HEK293 (cell line): ENCODE results near the gene LILRA6.

Experiments
- CTCF ChIA-PET: fragments of 350-600 bp; formaldehyde crosslinking; extraction: SDS; loops from one replicate; lab custom pipeline; 2021; ENCODE audit warnings: antibody characterized with exemption; lab: Yijun Ruan, JAX
- POLR2A ChIA-PET: fragments of 300-600 bp; formaldehyde crosslinking; extraction: SDS; loops from one replicate; lab custom pipeline; 2020; ENCODE audit warnings: antibody characterized with exemption, inconsistent platforms; lab: Yijun Ruan, JAX
- H3K27ac ChIP-seq: fragments of 200-500 bp; sonication (Bioruptor generic); 2 replicates; pipeline ENCODE4 v1.5.1; 2014; ENCODE audit warnings: low read depth, low read length, control low read depth, inconsistent platforms; ENCODE audit errors: extremely low read depth
- H3K36me3 ChIP-seq, 2 experiments: fragments of 200-500 bp in 1 of 2; sonication (Bioruptor generic) in 1 of 2; 1 replicate in 1 of 2; 2 replicates in 1 of 2; pipeline ENCODE4 v1.5.1; 2014 to 2017; ENCODE audit warnings: inconsistent platforms in 2 of 2, low read length in 2 of 2; ENCODE audit not compliant: control insufficient read depth in 2 of 2, insufficient read depth in 1 of 2
- H3K4me1 ChIP-seq: fragments of 200-500 bp; sonication (Bioruptor generic); 2 replicates; pipeline ENCODE4 v1.5.1; 2014; ENCODE audit warnings: mild to moderate bottlenecking, low read length, inconsistent platforms; ENCODE audit not compliant: control insufficient read depth, insufficient read depth
- H3K4me3 ChIP-seq: 2 replicates; pipeline ENCODE4 v1.5.1; 2011; ENCODE audit warnings: low read depth, mild to moderate bottlenecking, control low read depth, low read length, moderate library complexity
- H3K9me3 ChIP-seq: fragments of 200-500 bp; sonication (Bioruptor generic); 2 replicates; pipeline ENCODE4 v1.5.1; 2014; ENCODE audit warnings: low read depth, low read length, inconsistent platforms; ENCODE audit not compliant: control insufficient read depth, insufficient read depth
- SALL2 ChIP-seq: fragments of 450-650 bp; formaldehyde crosslinking; IDR thresholded peaks from 2 replicates; pipeline ENCODE4 v1.5.0; 2017; ENCODE audit warnings: missing biosample characterization, mild to moderate bottlenecking, missing genetic modification characterization, borderline replicate concordance
- SCRT1 ChIP-seq: fragments of 450-650 bp; formaldehyde crosslinking; IDR thresholded peaks from 2 replicates; pipeline ENCODE4 v1.5.1; 2016; ENCODE audit warnings: missing biosample characterization, missing genetic modification characterization, borderline replicate concordance
- SP2 ChIP-seq: fragments of 450-650 bp; formaldehyde crosslinking; IDR thresholded peaks from 2 replicates; pipeline ENCODE4 v1.5.1; 2016; ENCODE audit warnings: missing biosample characterization, missing genetic modification characterization
- ZBTB20 ChIP-seq: fragments of 450-650 bp; formaldehyde crosslinking; IDR thresholded peaks from 2 replicates; pipeline ENCODE4 v1.5.1; 2016; ENCODE audit warnings: missing biosample characterization, missing genetic modification characterization
- ZBTB48 ChIP-seq: fragments of 450-650 bp; formaldehyde crosslinking; IDR thresholded peaks from 2 replicates; pipeline ENCODE4 v1.5.1; 2016; ENCODE audit warnings: missing biosample characterization, missing genetic modification characterization
- ZBTB7A ChIP-seq: fragments of 450-650 bp; formaldehyde crosslinking; IDR thresholded peaks from 2 replicates; pipeline ENCODE4 v1.5.1; 2016; ENCODE audit warnings: low read depth, missing biosample characterization, missing genetic modification characterization
- ZBTB8A ChIP-seq: fragments of 450-650 bp; formaldehyde crosslinking; IDR thresholded peaks from 2 replicates; pipeline ENCODE4 v1.5.1; 2016; ENCODE audit warnings: missing biosample characterization, missing genetic modification characterization
- ZEB2 ChIP-seq: fragments of 450-650 bp; formaldehyde crosslinking; IDR thresholded peaks from 2 replicates; pipeline ENCODE4 v1.5.1; 2016; ENCODE audit warnings: missing biosample characterization, missing genetic modification characterization
- ZNF2 ChIP-seq: fragments of 450-650 bp; formaldehyde crosslinking; IDR thresholded peaks from 2 replicates; pipeline ENCODE4 v1.5.1; 2016; ENCODE audit warnings: missing biosample characterization, missing genetic modification characterization
- ZNF248 ChIP-seq: fragments of 450-650 bp; formaldehyde crosslinking; IDR thresholded peaks from 2 replicates; pipeline ENCODE4 v1.5.1; 2017; ENCODE audit warnings: missing biosample characterization, missing genetic modification characterization
- ZNF341 ChIP-seq: fragments of 450-650 bp; formaldehyde crosslinking; IDR thresholded peaks from 2 replicates; pipeline ENCODE4; 2016; ENCODE audit warnings: low read depth, missing biosample characterization, missing genetic modification characterization
- ZNF423 ChIP-seq: fragments of 450-650 bp; formaldehyde crosslinking; IDR thresholded peaks from 2 replicates; pipeline ENCODE4 v1.5.1; 2016; ENCODE audit warnings: missing biosample characterization, missing genetic modification characterization
- ZNF529 ChIP-seq: fragments of 450-650 bp; formaldehyde crosslinking; IDR thresholded peaks from 2 replicates; pipeline ENCODE4 v1.5.1; 2017; ENCODE audit warnings: missing genetic modification characterization, missing biosample characterization; ENCODE audit not compliant: insufficient replicate concordance
- ZNF548 ChIP-seq: fragments of 450-650 bp; formaldehyde crosslinking; IDR thresholded peaks from 2 replicates; pipeline ENCODE4 v1.5.1; 2016; ENCODE audit warnings: missing biosample characterization, missing genetic modification characterization
- ZNF549 ChIP-seq: fragments of 450-650 bp; IDR thresholded peaks from 2 replicates; pipeline ENCODE4 v1.5.1; 2018; ENCODE audit warnings: missing biosample characterization, missing genetic modification characterization, mild to moderate bottlenecking, inconsistent platforms, moderate library complexity
- ZNF670 ChIP-seq: fragments of 450-650 bp; formaldehyde crosslinking; IDR thresholded peaks from 2 replicates; pipeline ENCODE4 v1.5.1; 2016; ENCODE audit warnings: missing biosample characterization, missing genetic modification characterization, low read depth
- ZNF792 ChIP-seq: fragments of 450-650 bp; formaldehyde crosslinking; IDR thresholded peaks from 2 replicates; pipeline ENCODE4 v1.5.1; 2016; ENCODE audit warnings: missing biosample characterization, missing genetic modification characterization
- TF ChIP-seq, protein P1 (sequence below): fragments of 450-650 bp; formaldehyde crosslinking; IDR thresholded peaks from 2 replicates; pipeline ENCODE4 v1.5.1; 2016; ENCODE audit warnings: missing biosample characterization, missing genetic modification characterization
- TF ChIP-seq, protein P2 (sequence below): fragments of 450-650 bp; formaldehyde crosslinking; IDR thresholded peaks from 2 replicates; pipeline ENCODE4 v1.5.1; 2016; ENCODE audit warnings: missing biosample characterization, missing genetic modification characterization
- TF ChIP-seq, protein P3 (sequence below): fragments of 450-650 bp; formaldehyde crosslinking; IDR thresholded peaks from 2 replicates; pipeline ENCODE4 v1.5.1; 2016; ENCODE audit warnings: missing biosample characterization, missing genetic modification characterization
- TF ChIP-seq, protein P4 (sequence below): fragments of 450-650 bp; formaldehyde crosslinking; IDR thresholded peaks from 2 replicates; pipeline ENCODE4 v1.5.1; 2016; ENCODE audit warnings: missing biosample characterization, missing genetic modification characterization
- TF ChIP-seq, protein P5 (sequence below): fragments of 450-650 bp; formaldehyde crosslinking; IDR thresholded peaks from 2 replicates; pipeline ENCODE4 v1.5.1; 2016; ENCODE audit warnings: missing biosample characterization, missing genetic modification characterization, borderline replicate concordance
- TF ChIP-seq, protein P6 (sequence below): fragments of 450-650 bp; formaldehyde crosslinking; IDR thresholded peaks from 2 replicates; pipeline ENCODE4 v1.5.1; 2016; ENCODE audit warnings: missing biosample characterization, missing genetic modification characterization

Gene LILRA6

DNA sequence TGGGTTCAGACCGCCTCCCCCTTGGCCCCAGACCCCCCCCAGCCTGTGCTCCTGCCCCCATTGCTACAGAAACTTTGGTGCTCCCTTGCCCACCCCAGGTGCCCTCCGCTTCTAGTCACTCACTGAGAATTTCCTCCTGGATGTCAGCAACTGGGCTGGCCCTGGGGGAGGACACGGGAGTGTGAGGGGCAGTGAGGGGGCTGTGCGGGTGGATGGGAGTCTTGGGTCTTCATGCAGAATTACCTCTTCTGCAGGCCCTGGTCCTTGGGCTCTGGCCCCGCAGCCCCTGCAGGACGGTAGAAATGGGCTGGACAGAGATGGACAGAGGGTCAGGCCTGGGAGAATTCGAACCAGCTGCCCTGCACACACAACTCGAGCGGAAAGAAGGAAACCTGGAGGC lies 9.7 kb upstream of the LILRA6 start (continued):
- TF ChIP-seq, protein P1, sequence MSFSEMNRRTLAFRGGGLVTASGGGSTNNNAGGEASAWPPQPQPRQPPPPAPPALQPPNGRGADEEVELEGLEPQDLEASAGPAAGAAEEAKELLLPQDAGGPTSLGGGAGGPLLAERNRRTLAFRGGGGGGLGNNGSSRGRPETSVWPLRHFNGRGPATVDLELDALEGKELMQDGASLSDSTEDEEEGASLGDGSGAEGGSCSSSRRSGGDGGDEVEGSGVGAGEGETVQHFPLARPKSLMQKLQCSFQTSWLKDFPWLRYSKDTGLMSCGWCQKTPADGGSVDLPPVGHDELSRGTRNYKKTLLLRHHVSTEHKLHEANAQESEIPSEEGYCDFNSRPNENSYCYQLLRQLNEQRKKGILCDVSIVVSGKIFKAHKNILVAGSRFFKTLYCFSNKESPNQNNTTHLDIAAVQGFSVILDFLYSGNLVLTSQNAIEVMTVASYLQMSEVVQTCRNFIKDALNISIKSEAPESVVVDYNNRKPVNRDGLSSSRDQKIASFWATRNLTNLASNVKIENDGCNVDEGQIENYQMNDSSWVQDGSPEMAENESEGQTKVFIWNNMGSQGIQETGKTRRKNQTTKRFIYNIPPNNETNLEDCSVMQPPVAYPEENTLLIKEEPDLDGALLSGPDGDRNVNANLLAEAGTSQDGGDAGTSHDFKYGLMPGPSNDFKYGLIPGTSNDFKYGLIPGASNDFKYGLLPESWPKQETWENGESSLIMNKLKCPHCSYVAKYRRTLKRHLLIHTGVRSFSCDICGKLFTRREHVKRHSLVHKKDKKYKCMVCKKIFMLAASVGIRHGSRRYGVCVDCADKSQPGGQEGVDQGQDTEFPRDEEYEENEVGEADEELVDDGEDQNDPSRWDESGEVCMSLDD (tag by site-specific recombination) = no peak
- TF ChIP-seq ZBTB8A = no peak
- TF ChIP-seq, protein P2, sequence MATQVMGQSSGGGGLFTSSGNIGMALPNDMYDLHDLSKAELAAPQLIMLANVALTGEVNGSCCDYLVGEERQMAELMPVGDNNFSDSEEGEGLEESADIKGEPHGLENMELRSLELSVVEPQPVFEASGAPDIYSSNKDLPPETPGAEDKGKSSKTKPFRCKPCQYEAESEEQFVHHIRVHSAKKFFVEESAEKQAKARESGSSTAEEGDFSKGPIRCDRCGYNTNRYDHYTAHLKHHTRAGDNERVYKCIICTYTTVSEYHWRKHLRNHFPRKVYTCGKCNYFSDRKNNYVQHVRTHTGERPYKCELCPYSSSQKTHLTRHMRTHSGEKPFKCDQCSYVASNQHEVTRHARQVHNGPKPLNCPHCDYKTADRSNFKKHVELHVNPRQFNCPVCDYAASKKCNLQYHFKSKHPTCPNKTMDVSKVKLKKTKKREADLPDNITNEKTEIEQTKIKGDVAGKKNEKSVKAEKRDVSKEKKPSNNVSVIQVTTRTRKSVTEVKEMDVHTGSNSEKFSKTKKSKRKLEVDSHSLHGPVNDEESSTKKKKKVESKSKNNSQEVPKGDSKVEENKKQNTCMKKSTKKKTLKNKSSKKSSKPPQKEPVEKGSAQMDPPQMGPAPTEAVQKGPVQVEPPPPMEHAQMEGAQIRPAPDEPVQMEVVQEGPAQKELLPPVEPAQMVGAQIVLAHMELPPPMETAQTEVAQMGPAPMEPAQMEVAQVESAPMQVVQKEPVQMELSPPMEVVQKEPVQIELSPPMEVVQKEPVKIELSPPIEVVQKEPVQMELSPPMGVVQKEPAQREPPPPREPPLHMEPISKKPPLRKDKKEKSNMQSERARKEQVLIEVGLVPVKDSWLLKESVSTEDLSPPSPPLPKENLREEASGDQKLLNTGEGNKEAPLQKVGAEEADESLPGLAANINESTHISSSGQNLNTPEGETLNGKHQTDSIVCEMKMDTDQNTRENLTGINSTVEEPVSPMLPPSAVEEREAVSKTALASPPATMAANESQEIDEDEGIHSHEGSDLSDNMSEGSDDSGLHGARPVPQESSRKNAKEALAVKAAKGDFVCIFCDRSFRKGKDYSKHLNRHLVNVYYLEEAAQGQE (tag by site-specific recombination) = no peak
- no peak for TF ChIP-seq ZNF670 (tag by site-specific recombination)
- no peak for TF ChIP-seq ZNF341

DNA sequence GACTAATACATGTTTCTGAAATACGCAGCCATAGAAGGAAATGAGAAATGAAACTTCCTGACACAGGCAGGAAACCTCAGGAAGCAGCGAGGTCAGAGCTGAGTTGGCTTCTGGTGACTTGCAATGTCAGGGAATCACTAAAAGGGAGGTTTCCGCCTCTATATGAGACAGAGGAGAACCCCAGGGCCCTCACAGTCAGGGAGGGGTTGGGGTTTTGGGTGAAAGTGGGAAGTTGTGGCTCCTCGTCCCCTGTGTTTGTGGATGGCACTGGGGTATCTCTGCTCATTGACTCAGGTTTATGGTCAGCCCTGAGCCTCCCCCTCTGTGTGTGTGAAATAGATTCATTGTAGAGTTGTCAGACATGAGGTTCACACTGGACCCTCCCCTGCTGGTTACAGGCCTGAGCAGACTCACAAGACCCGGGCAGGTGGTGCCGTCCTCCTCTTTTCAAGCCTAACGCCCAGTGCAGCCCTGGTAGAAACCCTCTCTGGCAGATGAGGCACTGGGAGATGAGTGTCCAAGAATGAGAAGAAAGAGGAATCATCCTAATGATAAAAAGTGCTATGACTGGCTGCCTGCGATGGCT lies 5.5 kb upstream of the LILRA6 start:
- Histone ChIP-seq H3K4me3 (no peak overlapping the region), H3K36me3 (no peaks in the 10 kb centered on the region), H3K4me1 (no peaks in the 10 kb centered on the region), H3K27ac (no peak overlapping the region), H3K9me3 (no peaks in the 10 kb centered on the region)
- ChIA-PET POLR2A (no interaction called here), CTCF (interaction anchor here (4.0 kb wide), 1 partner anchor 18 kb away, joined by 23 read pairs; no protein-coding TSS in a partner anchor)
- TF ChIP-seq, protein P3, sequence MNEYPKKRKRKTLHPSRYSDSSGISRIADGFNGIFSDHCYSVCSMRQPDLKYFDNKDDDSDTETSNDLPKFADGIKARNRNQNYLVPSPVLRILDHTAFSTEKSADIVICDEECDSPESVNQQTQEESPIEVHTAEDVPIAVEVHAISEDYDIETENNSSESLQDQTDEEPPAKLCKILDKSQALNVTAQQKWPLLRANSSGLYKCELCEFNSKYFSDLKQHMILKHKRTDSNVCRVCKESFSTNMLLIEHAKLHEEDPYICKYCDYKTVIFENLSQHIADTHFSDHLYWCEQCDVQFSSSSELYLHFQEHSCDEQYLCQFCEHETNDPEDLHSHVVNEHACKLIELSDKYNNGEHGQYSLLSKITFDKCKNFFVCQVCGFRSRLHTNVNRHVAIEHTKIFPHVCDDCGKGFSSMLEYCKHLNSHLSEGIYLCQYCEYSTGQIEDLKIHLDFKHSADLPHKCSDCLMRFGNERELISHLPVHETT = no peak
- no peak for TF ChIP-seq ZEB2 (tag by site-specific recombination)
- no peak for TF ChIP-seq ZNF548
- no peak for TF ChIP-seq ZBTB7A (tag by site-specific recombination)
- no peak for TF ChIP-seq ZNF792 (tag by site-specific recombination)
- no peak for TF ChIP-seq SCRT1 (tag by site-specific recombination)
- no peak for TF ChIP-seq ZNF2 (tag by site-specific recombination)
- TF ChIP-seq, protein P4, sequence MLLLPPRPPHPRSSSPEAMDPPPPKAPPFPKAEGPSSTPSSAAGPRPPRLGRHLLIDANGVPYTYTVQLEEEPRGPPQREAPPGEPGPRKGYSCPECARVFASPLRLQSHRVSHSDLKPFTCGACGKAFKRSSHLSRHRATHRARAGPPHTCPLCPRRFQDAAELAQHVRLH = no peak
- TF ChIP-seq ZBTB48 (tag by site-specific recombination) = no peak
- TF ChIP-seq ZBTB20 (tag by site-specific recombination) = no peak
- TF ChIP-seq ZNF549 (tag by site-specific recombination) = no peak
- no peak for TF ChIP-seq ZNF248 (tag by site-specific recombination)
- no peak for TF ChIP-seq ZNF423 (tag by site-specific recombination)
- no peak for TF ChIP-seq SALL2 (tag by site-specific recombination)
- TF ChIP-seq, protein P5, sequence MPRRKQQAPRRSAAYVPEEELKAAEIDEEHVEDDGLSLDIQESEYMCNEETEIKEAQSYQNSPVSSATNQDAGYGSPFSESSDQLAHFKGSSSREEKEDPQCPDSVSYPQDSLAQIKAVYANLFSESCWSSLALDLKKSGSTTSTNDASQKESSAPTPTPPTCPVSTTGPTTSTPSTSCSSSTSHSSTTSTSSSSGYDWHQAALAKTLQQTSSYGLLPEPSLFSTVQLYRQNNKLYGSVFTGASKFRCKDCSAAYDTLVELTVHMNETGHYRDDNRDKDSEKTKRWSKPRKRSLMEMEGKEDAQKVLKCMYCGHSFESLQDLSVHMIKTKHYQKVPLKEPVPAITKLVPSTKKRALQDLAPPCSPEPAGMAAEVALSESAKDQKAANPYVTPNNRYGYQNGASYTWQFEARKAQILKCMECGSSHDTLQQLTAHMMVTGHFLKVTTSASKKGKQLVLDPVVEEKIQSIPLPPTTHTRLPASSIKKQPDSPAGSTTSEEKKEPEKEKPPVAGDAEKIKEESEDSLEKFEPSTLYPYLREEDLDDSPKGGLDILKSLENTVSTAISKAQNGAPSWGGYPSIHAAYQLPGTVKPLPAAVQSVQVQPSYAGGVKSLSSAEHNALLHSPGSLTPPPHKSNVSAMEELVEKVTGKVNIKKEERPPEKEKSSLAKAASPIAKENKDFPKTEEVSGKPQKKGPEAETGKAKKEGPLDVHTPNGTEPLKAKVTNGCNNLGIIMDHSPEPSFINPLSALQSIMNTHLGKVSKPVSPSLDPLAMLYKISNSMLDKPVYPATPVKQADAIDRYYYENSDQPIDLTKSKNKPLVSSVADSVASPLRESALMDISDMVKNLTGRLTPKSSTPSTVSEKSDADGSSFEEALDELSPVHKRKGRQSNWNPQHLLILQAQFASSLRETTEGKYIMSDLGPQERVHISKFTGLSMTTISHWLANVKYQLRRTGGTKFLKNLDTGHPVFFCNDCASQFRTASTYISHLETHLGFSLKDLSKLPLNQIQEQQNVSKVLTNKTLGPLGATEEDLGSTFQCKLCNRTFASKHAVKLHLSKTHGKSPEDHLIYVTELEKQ = no peak
- TF ChIP-seq, protein P6, sequence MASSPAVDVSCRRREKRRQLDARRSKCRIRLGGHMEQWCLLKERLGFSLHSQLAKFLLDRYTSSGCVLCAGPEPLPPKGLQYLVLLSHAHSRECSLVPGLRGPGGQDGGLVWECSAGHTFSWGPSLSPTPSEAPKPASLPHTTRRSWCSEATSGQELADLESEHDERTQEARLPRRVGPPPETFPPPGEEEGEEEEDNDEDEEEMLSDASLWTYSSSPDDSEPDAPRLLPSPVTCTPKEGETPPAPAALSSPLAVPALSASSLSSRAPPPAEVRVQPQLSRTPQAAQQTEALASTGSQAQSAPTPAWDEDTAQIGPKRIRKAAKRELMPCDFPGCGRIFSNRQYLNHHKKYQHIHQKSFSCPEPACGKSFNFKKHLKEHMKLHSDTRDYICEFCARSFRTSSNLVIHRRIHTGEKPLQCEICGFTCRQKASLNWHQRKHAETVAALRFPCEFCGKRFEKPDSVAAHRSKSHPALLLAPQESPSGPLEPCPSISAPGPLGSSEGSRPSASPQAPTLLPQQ = no peak
- no peak for TF ChIP-seq ZNF529 (tag by site-specific recombination)
- TF ChIP-seq SP2 (tag by site-specific recombination) = no peak
